Cardiac muscle cell (in vitro differentiated cells and primary cell): ENCODE data around the gene SPEM3. TPM values are rescaled to one million over a fixed set of nuclear protein-coding genes. Genes with fewer than 3 reads are reported as not detected.

Experiments
- DNase-seq, 2 donors: peaks; one replicate each; pipeline versions ENCODE4 v3.0.0 to v3.0.0-alpha.2; 2010 to 2017; ENCODE audit warnings: low read depth in 1 of 2, low spot score in 1 of 2
- H3K27ac ChIP-seq: fragments of 200-600 bp; sonication (generic); 2 replicates; pipeline ENCODE4 v1.5.1; 2016
- H3K27me3 ChIP-seq: fragments of 200-600 bp; sonication (generic); 2 replicates; pipeline ENCODE4 v1.6.0; 2016; ENCODE audit warnings: control low read depth
- H3K36me3 ChIP-seq: fragments of 200-600 bp; sonication (generic); 2 replicates; pipeline ENCODE4 v1.5.1; 2016; ENCODE audit warnings: control low read depth
- H3K4me1 ChIP-seq: fragments of 200-600 bp; sonication (generic); 2 replicates; pipeline ENCODE4 v1.8.1; 2017; ENCODE audit warnings: low read depth, mild to moderate bottlenecking, mixed run types
- H3K4me3 ChIP-seq: fragments of 200-600 bp; sonication (generic); 2 replicates; pipeline ENCODE4 v1.5.1; 2016; ENCODE audit warnings: mild to moderate bottlenecking
- H3K9me3 ChIP-seq: fragments of 200-600 bp; sonication (generic); 2 replicates; pipeline ENCODE4 v1.5.1; 2017; ENCODE audit warnings: low read depth, mild to moderate bottlenecking, control low read depth
- CTCF ChIP-seq: IDR thresholded peaks from 2 replicates; pipeline ENCODE4 v1.5.1; 2012; ENCODE audit warnings: low read depth, mild to moderate bottlenecking, low read length
- polyA plus RNA-seq: library from polyadenylated mRNA; unstranded; fragments of >200 nt; fragmentation: Nextera tagmentation; extraction: Ambion mirVana; gene quantifications from 2 replicates; pipeline ENCODE4 v1.2.1, GENCODE V29; 2016
- total RNA-seq: library from RNA; depleted of rRNA; stranded (reverse); fragments of >200 nt; gene quantifications from 2 replicates; pipeline ENCODE4 v1.2.3, GENCODE V29; 2016

The SPEM3 gene
- total and polyA plus RNA-seq, 2 experiments from 2014 or later = not detected

GRCh38 chr17:7438656-7439460, 10.2 kb downstream of the SPEM3 start:
- H3K27me3 ChIP-seq = no peaks in the 10 kb centered on the region
- peak overlapping the region; percentile 64 for H3K4me3 ChIP-seq
- peaks cover 20% of the 10 kb centered on the region for H3K4me1 ChIP-seq
- no peak overlapping the region for H3K27ac ChIP-seq
- no peak for TF ChIP-seq CTCF
- H3K36me3 ChIP-seq = no peaks in the 10 kb centered on the region
- no peak for DNase-seq
- no peaks in the 10 kb centered on the region for H3K9me3 ChIP-seq

- peak in 1 of 2 donors; percentile 47 for DNase-seq
- Histone ChIP-seq H3K9me3 (no peaks in the 10 kb centered on the region), H3K4me1 (peaks cover 24% of the 10 kb centered on the region), H3K27me3 (no peaks in the 10 kb centered on the region), H3K4me3 (peak within 1 kb of the TSS; percentile 64), H3K36me3 (no peaks in the 10 kb centered on the region), H3K27ac (peak within 1 kb of the TSS; percentile 95)
- TF ChIP-seq CTCF = no peak
These were observed 10.9 kb downstream of the SPEM3 start, which contains the start of gene FGF11 for GRCh38 chr17:7439462-7440112. Gene FGF11, plus strand, starts transcription at chr17:7439512. Its CDS starts 109 bp downstream, at chr17:7439621.

- DNase-seq = peak in 1 of 2 donors; percentile 76
- H3K9me3 ChIP-seq = no peaks in the 10 kb centered on the region
- H3K27me3 ChIP-seq = no peaks in the 10 kb centered on the region
- no peaks in the 10 kb centered on the region for H3K36me3 ChIP-seq
- H3K4me3 ChIP-seq = peak overlapping the region; percentile 64
- TF ChIP-seq CTCF = no peak
- H3K27ac ChIP-seq = peak overlapping the region; percentile 95
- H3K4me1 ChIP-seq = peaks cover 26% of the 10 kb centered on the region
These were observed 11.6 kb downstream of the SPEM3 start for GRCh38 chr17:7440113-7440833.

GRCh38 chr17:7440834-7441195, 12.2 kb downstream of the SPEM3 start:
- Histone ChIP-seq H3K9me3 (no peaks in the 10 kb centered on the region), H3K4me1 (peaks cover 26% of the 10 kb centered on the region), H3K4me3 (peak overlapping the region; percentile 64), H3K27ac (peak overlapping the region; percentile 95), H3K36me3 (no peaks in the 10 kb centered on the region), H3K27me3 (no peaks in the 10 kb centered on the region)
- peak in 1 of 2 donors; percentile 26 for DNase-seq
- TF ChIP-seq CTCF = peak; percentile 3

- no peak for DNase-seq
- Histone ChIP-seq H3K4me1 (peaks cover 26% of the 10 kb centered on the region), H3K27ac (peak overlapping the region; percentile 95), H3K27me3 (no peaks in the 10 kb centered on the region), H3K4me3 (peak overlapping the region; percentile 64), H3K36me3 (no peaks in the 10 kb centered on the region), H3K9me3 (no peaks in the 10 kb centered on the region)
- TF ChIP-seq CTCF = no peak
These were observed 12.6 kb downstream of the SPEM3 start for GRCh38 chr17:7441266-7441665.
